Epithelial cell of esophagus (primary cell): Measurements from ENCODE around the gene PUS7.
A peak's percentile ranks its signal among the peaks of the same experiment; 100 is the strongest.
"Not testable (repeated sequence)": the region's sequence is repeated elsewhere in the genome, so short reads cannot be mapped to it uniquely, and the experiment has no call there.

Experiments
- DNase-seq: peaks from one replicate; pipeline ENCODE4 v3.0.0; 2010; ENCODE audit warnings: low read depth
- H3K4me3 ChIP-seq: 2 replicates; pipeline ENCODE4 v1.5.1; 2011; ENCODE audit warnings: mild to moderate bottlenecking, low read length, control low read depth
- TF ChIP-seq, protein P1 (sequence below): IDR thresholded peaks from 2 replicates; pipeline ENCODE4 v1.5.1; 2011; ENCODE audit warnings: low read depth, mild to moderate bottlenecking, low read length, control low read depth, inconsistent platforms; ENCODE audit not compliant: insufficient read depth; ENCODE audit errors: missing control alignments

PUS7 gene

DNA sequence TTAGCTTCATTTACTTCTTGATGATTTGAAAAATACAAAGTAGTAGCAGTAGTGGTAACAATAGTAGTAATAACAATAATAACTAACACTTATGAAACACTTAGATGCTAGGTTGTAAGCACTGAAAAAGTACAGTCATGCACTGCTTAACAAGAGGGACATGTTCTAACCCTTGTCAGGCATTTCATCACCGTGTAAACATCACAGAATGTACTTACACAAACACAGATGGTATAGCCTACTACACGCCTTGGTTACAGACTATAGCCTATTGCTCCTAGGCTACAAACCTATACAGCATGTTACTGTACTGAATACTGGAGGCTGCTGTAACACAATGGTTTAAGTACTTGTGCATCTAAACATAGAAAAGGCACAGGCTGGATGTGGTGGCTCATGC is 60.6 kb downstream of the PUS7 start:
- no peak overlapping the region for H3K4me3 ChIP-seq
- DNase-seq, result peak; percentile 96
- TF ChIP-seq, protein P1, sequence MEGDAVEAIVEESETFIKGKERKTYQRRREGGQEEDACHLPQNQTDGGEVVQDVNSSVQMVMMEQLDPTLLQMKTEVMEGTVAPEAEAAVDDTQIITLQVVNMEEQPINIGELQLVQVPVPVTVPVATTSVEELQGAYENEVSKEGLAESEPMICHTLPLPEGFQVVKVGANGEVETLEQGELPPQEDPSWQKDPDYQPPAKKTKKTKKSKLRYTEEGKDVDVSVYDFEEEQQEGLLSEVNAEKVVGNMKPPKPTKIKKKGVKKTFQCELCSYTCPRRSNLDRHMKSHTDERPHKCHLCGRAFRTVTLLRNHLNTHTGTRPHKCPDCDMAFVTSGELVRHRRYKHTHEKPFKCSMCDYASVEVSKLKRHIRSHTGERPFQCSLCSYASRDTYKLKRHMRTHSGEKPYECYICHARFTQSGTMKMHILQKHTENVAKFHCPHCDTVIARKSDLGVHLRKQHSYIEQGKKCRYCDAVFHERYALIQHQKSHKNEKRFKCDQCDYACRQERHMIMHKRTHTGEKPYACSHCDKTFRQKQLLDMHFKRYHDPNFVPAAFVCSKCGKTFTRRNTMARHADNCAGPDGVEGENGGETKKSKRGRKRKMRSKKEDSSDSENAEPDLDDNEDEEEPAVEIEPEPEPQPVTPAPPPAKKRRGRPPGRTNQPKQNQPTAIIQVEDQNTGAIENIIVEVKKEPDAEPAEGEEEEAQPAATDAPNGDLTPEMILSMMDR, result no peak

DNA sequence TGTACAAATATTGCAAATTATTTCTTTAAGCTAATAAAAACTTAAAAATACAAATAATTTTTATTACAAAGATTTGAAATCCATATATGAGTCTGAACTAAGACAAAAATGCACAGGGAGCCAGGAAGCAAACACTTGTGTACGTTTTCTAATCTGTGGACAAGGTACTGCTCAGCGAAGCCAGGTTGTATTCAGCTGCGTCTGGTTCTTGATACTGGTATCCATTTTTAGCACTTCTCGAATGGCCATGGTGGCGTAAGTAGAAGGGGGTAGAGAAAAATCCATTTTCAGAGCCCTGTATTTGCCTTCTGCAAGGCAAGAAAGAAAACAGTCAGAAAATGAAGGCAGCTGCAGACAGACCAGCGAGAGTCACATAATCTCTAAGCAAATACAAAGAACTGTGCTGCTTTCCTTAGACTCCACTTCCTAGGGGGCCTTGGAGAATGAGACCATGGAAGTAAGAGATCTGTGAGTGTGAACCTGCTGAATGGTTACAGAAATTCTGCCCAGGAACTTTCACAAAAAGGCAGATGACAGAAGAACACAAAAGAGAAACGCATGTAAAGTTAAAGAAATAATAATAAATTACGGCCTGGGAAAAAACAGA is 64.3 kb downstream of the PUS7 start:
- H3K4me3 ChIP-seq, result no peak overlapping the region
- TF ChIP-seq, protein P1, result no peak
- DNase-seq, result no peak

DNA sequence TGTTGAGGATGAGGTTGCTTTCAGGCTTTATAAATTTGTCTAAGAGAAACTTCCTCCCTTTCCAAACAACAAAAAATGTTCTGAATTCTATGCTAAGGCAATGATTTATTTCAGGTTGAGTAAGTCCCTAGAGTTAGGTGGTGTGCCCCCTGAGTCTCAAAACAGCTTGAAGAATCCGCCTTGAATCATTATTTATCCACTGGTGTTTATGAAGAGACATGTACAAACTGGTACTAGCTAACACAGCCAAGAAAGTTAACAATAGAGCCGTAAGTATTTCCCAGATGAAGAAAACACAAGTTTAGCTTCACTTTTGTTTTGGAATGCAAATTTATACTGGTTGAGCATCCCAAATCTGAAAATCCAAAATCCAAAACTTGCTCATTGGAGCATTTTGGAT is 67.2 kb downstream of the PUS7 start:
- TF ChIP-seq, protein P1, result no peak
- no peak overlapping the region for H3K4me3 ChIP-seq
- peak; percentile 70 for DNase-seq

- TF ChIP-seq, protein P1, result no peak
- DNase-seq, result peak; percentile 67
- H3K4me3 ChIP-seq, result no peak overlapping the region
These were observed 67.8 kb downstream of the PUS7 start for GRCh38 chr7:105454095-105454747.

- TF ChIP-seq, protein P1, result no peak
- no peak for DNase-seq
- no peak overlapping the region for H3K4me3 ChIP-seq
These were observed 70.0 kb downstream of the PUS7 start for GRCh38 chr7:105452085-105452484.

DNA sequence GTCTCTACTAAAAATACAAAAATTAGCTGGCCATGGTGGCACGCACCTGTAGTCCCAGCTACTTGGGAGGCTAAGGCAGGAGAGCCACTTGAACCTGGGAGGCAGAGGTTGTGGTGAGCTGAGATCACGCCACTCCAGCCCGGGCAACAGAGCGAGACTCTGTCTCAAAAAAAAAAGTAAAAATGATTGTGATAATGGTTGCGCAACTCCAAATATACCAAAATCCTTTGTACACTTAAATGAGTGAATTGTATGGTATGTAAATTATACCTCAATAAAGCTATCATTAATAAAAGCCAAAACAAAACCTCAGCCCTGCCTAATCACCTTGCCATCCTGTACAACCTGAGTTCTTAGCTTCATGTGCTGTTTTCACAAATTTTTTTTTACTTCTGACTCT is 71.2 kb downstream of the PUS7 start:
- DNase-seq, H3K4me3 ChIP-seq: not testable (repeated sequence)

DNA sequence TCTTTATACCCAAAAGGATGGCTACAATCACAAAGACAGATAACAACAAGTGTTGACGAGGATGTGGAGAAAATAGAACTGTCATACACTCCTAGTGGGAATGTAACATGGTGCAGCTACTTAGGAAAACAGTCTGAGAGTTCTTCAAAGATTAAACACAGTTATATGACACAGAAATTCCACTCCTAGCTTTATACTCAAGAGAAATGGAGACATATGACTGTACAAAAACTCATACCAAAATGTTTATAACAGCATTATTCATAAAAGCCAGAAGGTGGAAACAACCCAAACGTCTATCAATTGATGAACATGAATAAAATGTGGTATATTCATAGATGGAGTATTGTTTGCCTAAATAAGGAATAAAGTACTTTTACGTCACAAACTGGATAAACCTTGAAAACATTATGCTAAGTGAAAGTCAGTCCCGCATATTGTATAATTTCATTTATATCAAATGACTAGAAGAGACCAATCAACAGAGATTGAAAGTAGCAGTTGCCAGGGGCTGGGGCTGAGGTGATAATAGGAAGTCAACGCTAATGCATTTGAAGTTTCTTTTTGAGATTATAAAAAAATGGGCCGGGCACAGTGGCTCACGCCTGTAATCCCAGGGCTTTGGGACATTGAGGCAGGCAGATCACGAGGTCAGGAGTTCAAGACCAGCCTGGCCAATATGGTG is 71.8 kb downstream of the PUS7 start:
- no peak for DNase-seq
- H3K4me3 ChIP-seq, result no peak overlapping the region
- TF ChIP-seq, protein P1, result no peak
